ENCODE data around the gene LRRC59.

- TF ChIP-seq POLR2A (IDR thresholded peaks at IDR 0.05; ENCODE audit: low read depth) (no peak), EP300 (IDR thresholded peaks at IDR 0.05) (no peak), CTCF (IDR thresholded peaks at IDR 0.05) (no peak)
Observed at GRCh38 chr17:50359998-50360461, 37.3 kb downstream of the LRRC59 start.
